Measurements from ENCODE around the gene BABAM1. TPM values are rescaled to one million over a fixed set of nuclear protein-coding genes. Genes with fewer than 3 reads are reported as not detected.

The BABAM1 gene
- total and polyA plus RNA-seq, 9 of the 15 experiments (the other 6 are each of a cell fraction or from before 2014, with no cell fraction given), result 14.7 to 160 (median 113) TPM

DNA sequence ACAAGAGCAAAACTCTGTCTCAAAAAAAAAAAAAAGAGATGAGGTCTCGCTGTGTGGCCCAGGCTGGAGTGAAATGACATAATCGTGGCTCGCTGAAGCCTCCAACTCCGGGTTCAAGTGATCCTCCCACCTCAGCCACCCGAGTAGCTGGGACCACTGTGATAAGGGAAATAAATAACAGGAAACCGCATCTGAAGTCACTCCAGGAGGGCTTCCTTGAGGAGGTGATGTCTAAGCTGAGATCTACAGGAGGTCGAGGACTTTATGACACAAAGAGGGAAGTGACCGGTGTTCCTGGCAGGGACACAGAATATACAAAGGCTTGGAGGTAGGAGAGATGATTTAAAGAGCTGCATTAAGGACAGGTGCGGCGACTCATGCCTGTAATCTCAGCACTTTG is 12.6 kb upstream of the BABAM1 start:
- no TSS peak for BruUV-seq (replicated peaks)
- WGBS (ENCODE audit: insufficient coverage, low coverage, missing lambda C conversion rate), result 14% methylated on average over 10 of the region's 10 CpGs
- Histone ChIP-seq H3K27ac (ENCODE audit: extremely low read depth, low read depth, low read length) (no peak overlapping the region), H3K9me1 (ENCODE audit: control insufficient read depth, insufficient read depth, low read length) (no peaks in the 10 kb centered on the region), H3K9ac (ENCODE audit: insufficient read depth in 1 of 2, low read depth in 2 of 2, low read length in 2 of 2) (no peak overlapping the region), H3K36me3 (ENCODE audit: control insufficient read depth, insufficient read depth, low read length) (no peaks in the 10 kb centered on the region), H3K4me2 (ENCODE audit: insufficient read depth, low read length) (no peak overlapping the region), H4K20me1 (replicated peaks; ENCODE audit: control insufficient read depth, insufficient read depth, low read length) (no peaks in the 10 kb centered on the region), H3K4me1 (replicated peaks in 1 of 2; ENCODE audit: control insufficient read depth in 2 of 2, insufficient read depth in 2 of 2, low read length in 2 of 2) (peaks cover 2 to 17% of the 10 kb centered on the region in 2 experiments; a peak in 4 of 5 replicates), H2AFZ (ENCODE audit: low read depth, low read length) (no peak overlapping the region), H3K9me3 (replicated peaks; ENCODE audit: control insufficient read depth, insufficient read depth, low read depth, low read length) (no peaks in the 10 kb centered on the region), H3K79me2 (ENCODE audit: control insufficient read depth, insufficient read depth, low read length) (no peaks in the 10 kb centered on the region), H3K27me3 (ENCODE audit: control insufficient read depth in 2 of 2, insufficient read depth in 2 of 2, low read length in 2 of 2) (no peaks in the 10 kb centered on the region), H3K4me3 (no peak overlapping the region)
- intact Hi-C loops (cut with micrococcal nuclease), result no loop called here
- DNase-seq (ENCODE audit: extremely low read depth in 1 of 4, low spot score in 3 of 4), result no peak
- CTCF ChIA-PET (ENCODE audit: low intra/inter-chr PET ratio), result no interaction called here
- ATAC-seq, result peak; percentile 20; the same call in 2 of the 3 replicates
- peak; percentile 57 for FAIRE-seq
- in situ Hi-C loops (cut with MboI), result no loop called here
- POLR2A ChIA-PET, result interaction anchor here (0.7 to 2.0 kb wide), 3 partner anchors 10 to 54 kb away, joined by 3 to 9 read pairs (median 4); partner anchors contain the start of genes BABAM1 and DDA1
- TF ChIP-seq NCOR1 (IDR thresholded peaks at IDR 0.05) (0 out of 2 replicates have a peak, but pooled peaks have one; percentile 16), ZNF436 (CRISPR knock-in tag; IDR thresholded peaks at IDR 0.05) (peak; percentile 82), ZNF668 (CRISPR knock-in tag; IDR thresholded peaks at IDR 0.05) (no peak), FOXP1 (CRISPR knock-in tag; IDR thresholded peaks at IDR 0.05) (no peak), SMARCA5 (IDR thresholded peaks at IDR 0.05) (peak; percentile 92), PTBP1 (IDR thresholded peaks at IDR 0.05; ENCODE audit: low read depth, low read length) (peak; percentile 76; the same call in 1 of the 2 replicates), CHD4 (IDR thresholded peaks at IDR 0.05; ENCODE audit: insufficient read depth, insufficient replicate concordance, low read depth, low read length, poor library complexity, severe bottlenecking) (peak; percentile 68), ADNP (tag; IDR thresholded peaks at IDR 0.05) (peak; percentile 56; the same call in 1 of the 2 replicates), ZFP36 (IDR thresholded peaks at IDR 0.05; ENCODE audit: low read depth, low read length, partially characterized antibody) (peak; percentile 98), ZNF384 (IDR thresholded peaks at IDR 0.05; ENCODE audit: low read depth, low read length) (peak; percentile 42; the same call in 1 of the 2 replicates), KDM1A (IDR thresholded peaks at IDR 0.05) (peak; percentile 62 to 78; a peak in 3 of 4 replicates), RBM25 (IDR thresholded peaks at IDR 0.05; ENCODE audit: low read depth, low read length, severe bottlenecking) (peak; percentile 87), DACH1 (IDR thresholded peaks at IDR 0.05; ENCODE audit: partially characterized antibody) (no peak), ZNF23 (CRISPR knock-in tag; IDR thresholded peaks at IDR 0.05) (no peak), CBFA2T3 (IDR thresholded peaks at IDR 0.05) (peak; percentile 48), ESRRA (IDR thresholded peaks at IDR 0.05; ENCODE audit: borderline replicate concordance, low read depth) (peak; percentile 28; the same call in 1 of the 2 replicates), ZNF592 (IDR thresholded peaks at IDR 0.05) (no peak), CBX3 (IDR thresholded peaks at IDR 0.05; ENCODE audit: borderline replicate concordance in 1 of 2, low read length in 2 of 2) (0 out of 3 replicates have a peak, but pooled peaks of 1 of the 2 experiments have one; percentile 27), ZFX (CRISPR knock-in tag; IDR thresholded peaks at IDR 0.05) (no peak), HOMEZ (CRISPR knock-in tag; IDR thresholded peaks at IDR 0.05) (no peak)

Data from K562 (cell line).